Astrocyte of the cerebellum (primary cell): ENCODE data around the gene CACNA1H.
"Not testable (repeated sequence)": the region's sequence is repeated elsewhere in the genome, so short reads cannot be mapped to it uniquely, and the experiment has no call there.

Source experiments
- DNase-seq: peaks from one replicate; pipeline ENCODE4 v3.0.0-alpha.2; 2011; ENCODE audit warnings: low read depth
- H3K4me3 ChIP-seq: 2 replicates; pipeline ENCODE4 v1.5.1; 2011; ENCODE audit warnings: mild to moderate bottlenecking, low read depth, low read length, moderate library complexity
- CTCF ChIP-seq: IDR thresholded peaks from 2 replicates; pipeline ENCODE4 v1.5.1; 2012; ENCODE audit warnings: low read length, low read depth, moderate library complexity, mild to moderate bottlenecking; ENCODE audit errors: missing control alignments
- in situ Hi-C: cut with HindIII; loops from 2 replicates; pipeline ENCODE4 v1.10.0; 2017; ENCODE audit warnings: low sequenced_read_pairs

Gene CACNA1H

GRCh38 chr16:1265090-1265630 lies 112.3 kb downstream of the CACNA1H start:
- no peak for TF ChIP-seq CTCF
- in situ Hi-C loops: no loop called here

GRCh38 chr16:1265826-1266225 lies 112.9 kb downstream of the CACNA1H start:
- no peak overlapping the region for H3K4me3 ChIP-seq
- DNase-seq: no peak
- TF ChIP-seq CTCF: no peak
- in situ Hi-C loops: no loop called here

More at GRCh38 chr16:1265090-1265630, 112.3 kb downstream of the CACNA1H start:
- no peak overlapping the region for H3K4me3 ChIP-seq
- DNase-seq: no peak

- in situ Hi-C loops, H3K4me3 ChIP-seq, DNase-seq: not testable (repeated sequence)
These were observed 116.5 kb downstream of the CACNA1H start for GRCh38 chr16:1269418-1269817.

GRCh38 chr16:1271380-1271723 lies 118.4 kb downstream of the CACNA1H start:
- no peak for DNase-seq
- TF ChIP-seq CTCF: no peak
- H3K4me3 ChIP-seq: no peak overlapping the region
- in situ Hi-C loops: no loop called here
